OCI-LY1 (cell line): ENCODE results near the gene GRB10.

Experiments
- H2AFZ ChIP-seq: fragments of 200-600 bp; sonication (generic), shearing (Covaris generic); 2 replicates; pipeline ENCODE4 v1.6.0; 2014; ENCODE audit warnings: antibody characterized with exemption, mild to moderate bottlenecking, low read length
- H3F3A ChIP-seq: fragments of 200-600 bp; sonication (generic), shearing (Covaris generic); 2 replicates; pipeline ENCODE4 v1.6.0; 2014; ENCODE audit warnings: mild to moderate bottlenecking, antibody characterized with exemption, low read length, moderate library complexity; ENCODE audit not compliant: insufficient read depth
- H3K27ac ChIP-seq: fragments of 200-600 bp; sonication (generic); 2 replicates; pipeline ENCODE4 v1.5.1; 2014; ENCODE audit warnings: low read length, mixed run types, mild to moderate bottlenecking, low read depth; ENCODE audit not compliant: poor library complexity, severe bottlenecking
- H3K27me3 ChIP-seq: fragments of 200-600 bp; sonication (generic); 2 replicates; pipeline ENCODE4 v1.6.0; 2014; ENCODE audit warnings: antibody characterized with exemption, mild to moderate bottlenecking, low read length, moderate library complexity; ENCODE audit not compliant: insufficient read depth
- H3K36me3 ChIP-seq: fragments of 200-600 bp; sonication (generic); 2 replicates; pipeline ENCODE4 v1.6.1; 2014; ENCODE audit warnings: mild to moderate bottlenecking, antibody characterized with exemption, low read length, moderate library complexity, mixed read lengths; ENCODE audit not compliant: insufficient read depth
- H3K4me1 ChIP-seq: fragments of 200-600 bp; sonication (generic); 2 replicates; pipeline ENCODE4 v1.5.1; 2014; ENCODE audit warnings: mild to moderate bottlenecking, low read length, moderate library complexity; ENCODE audit not compliant: insufficient read depth, severe bottlenecking
- H3K4me2 ChIP-seq: fragments of 200-600 bp; sonication (generic), shearing (Covaris generic); 2 replicates; pipeline ENCODE4 v1.6.1; 2014; ENCODE audit warnings: low read length
- H3K4me3 ChIP-seq: fragments of 200-600 bp; sonication (generic); 2 replicates; pipeline ENCODE4 v1.5.1; 2014; ENCODE audit warnings: low read length, low read depth, mild to moderate bottlenecking, mixed read lengths; ENCODE audit not compliant: poor library complexity, severe bottlenecking
- H3K79me2 ChIP-seq: fragments of 200-600 bp; shearing (Covaris generic); 2 replicates; pipeline ENCODE4 v1.6.1; 2016; ENCODE audit warnings: mixed run types, low read length, mixed read lengths; ENCODE audit not compliant: insufficient read depth
- H3K9ac ChIP-seq: fragments of 200-600 bp; sonication (generic), shearing (Covaris generic); 2 replicates; pipeline ENCODE4 v1.6.1; 2014; ENCODE audit warnings: mild to moderate bottlenecking, low read length, mixed read lengths
- H3K9me2 ChIP-seq: fragments of 200-600 bp; sonication (generic), shearing (Covaris generic); 2 replicates; pipeline ENCODE4 v1.6.1; 2014; ENCODE audit warnings: low read depth, mild to moderate bottlenecking, low read length, mixed read lengths
- H3K9me3 ChIP-seq: fragments of 200-600 bp; shearing (Covaris generic); 2 replicates; pipeline ENCODE4 v1.6.1; 2014; ENCODE audit warnings: low read length, mixed read lengths
- H4K20me1 ChIP-seq: fragments of 200-600 bp; sonication (generic), shearing (Covaris generic); 2 replicates; pipeline ENCODE4 v1.6.0; 2016; ENCODE audit warnings: mild to moderate bottlenecking, low read length; ENCODE audit not compliant: insufficient read depth
- EZH2 ChIP-seq: fragments of 200-600 bp; sonication (generic), shearing (Covaris generic); IDR thresholded peaks from 2 replicates; pipeline ENCODE4 v1.8.0; 2017; ENCODE audit warnings: borderline replicate concordance, mixed run types, mild to moderate bottlenecking, antibody characterized with exemption, low read length, moderate library complexity, mixed read lengths
- TF ChIP-seq, protein P1 (sequence below): fragments of 200-600 bp; sonication (generic), shearing (Covaris generic); IDR thresholded peaks from 2 replicates; pipeline ENCODE4 v1.5.1; 2017; ENCODE audit warnings: mild to moderate bottlenecking, antibody characterized with exemption, low read length, moderate library complexity, mixed read lengths

Gene GRB10

GRCh38 chr7:50724526-50725520, 57.9 kb downstream of the GRB10 start:
- H4K20me1 ChIP-seq, result no peaks in the 10 kb centered on the region
- no peak overlapping the region for H3K4me2 ChIP-seq
- no peak overlapping the region for H3K9ac ChIP-seq
- no peaks in the 10 kb centered on the region for H3K4me1 ChIP-seq
- TF ChIP-seq, protein P1, sequence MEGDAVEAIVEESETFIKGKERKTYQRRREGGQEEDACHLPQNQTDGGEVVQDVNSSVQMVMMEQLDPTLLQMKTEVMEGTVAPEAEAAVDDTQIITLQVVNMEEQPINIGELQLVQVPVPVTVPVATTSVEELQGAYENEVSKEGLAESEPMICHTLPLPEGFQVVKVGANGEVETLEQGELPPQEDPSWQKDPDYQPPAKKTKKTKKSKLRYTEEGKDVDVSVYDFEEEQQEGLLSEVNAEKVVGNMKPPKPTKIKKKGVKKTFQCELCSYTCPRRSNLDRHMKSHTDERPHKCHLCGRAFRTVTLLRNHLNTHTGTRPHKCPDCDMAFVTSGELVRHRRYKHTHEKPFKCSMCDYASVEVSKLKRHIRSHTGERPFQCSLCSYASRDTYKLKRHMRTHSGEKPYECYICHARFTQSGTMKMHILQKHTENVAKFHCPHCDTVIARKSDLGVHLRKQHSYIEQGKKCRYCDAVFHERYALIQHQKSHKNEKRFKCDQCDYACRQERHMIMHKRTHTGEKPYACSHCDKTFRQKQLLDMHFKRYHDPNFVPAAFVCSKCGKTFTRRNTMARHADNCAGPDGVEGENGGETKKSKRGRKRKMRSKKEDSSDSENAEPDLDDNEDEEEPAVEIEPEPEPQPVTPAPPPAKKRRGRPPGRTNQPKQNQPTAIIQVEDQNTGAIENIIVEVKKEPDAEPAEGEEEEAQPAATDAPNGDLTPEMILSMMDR, result no peak
- TF ChIP-seq EZH2, result no peak
- H3K9me3 ChIP-seq, result no peaks in the 10 kb centered on the region
- no peaks in the 10 kb centered on the region for H3K9me2 ChIP-seq
- H3K27ac ChIP-seq, result no peak overlapping the region
- H2AFZ ChIP-seq, result no peak overlapping the region
- H3K79me2 ChIP-seq, result no peaks in the 10 kb centered on the region
- no peaks in the 10 kb centered on the region for H3K36me3 ChIP-seq
- H3F3A ChIP-seq, result no peaks in the 10 kb centered on the region
- H3K27me3 ChIP-seq, result no peaks in the 10 kb centered on the region; the same call in 1 of the 2 replicates
- H3K4me3 ChIP-seq, result no peak overlapping the region

GRCh38 chr7:50723888-50724287, 58.8 kb downstream of the GRB10 start:
- no peak overlapping the region for H3K4me2 ChIP-seq
- TF ChIP-seq, protein P1, result no peak
- no peak for TF ChIP-seq EZH2

GRCh38 chr7:50723173-50723572, 59.5 kb downstream of the GRB10 start:
- Histone ChIP-seq H4K20me1 (no peaks in the 10 kb centered on the region), H3F3A (no peaks in the 10 kb centered on the region), H3K9me2 (no peaks in the 10 kb centered on the region), H3K27me3 (no peaks in the 10 kb centered on the region; the same call in 1 of the 2 replicates), H3K4me1 (no peaks in the 10 kb centered on the region), H3K79me2 (no peaks in the 10 kb centered on the region), H2AFZ (no peak overlapping the region), H3K4me3 (no peak overlapping the region), H3K9me3 (no peaks in the 10 kb centered on the region), H3K9ac (no peak overlapping the region), H3K27ac (no peak overlapping the region), H3K36me3 (no peaks in the 10 kb centered on the region), H3K4me2 (no peak overlapping the region)
- no peak for TF ChIP-seq EZH2
- TF ChIP-seq, protein P1, result no peak

More at GRCh38 chr7:50723888-50724287, 58.8 kb downstream of the GRB10 start:
- Histone ChIP-seq H3K27me3 (no peaks in the 10 kb centered on the region; the same call in 1 of the 2 replicates), H3K9ac (no peak overlapping the region), H3K9me3 (no peaks in the 10 kb centered on the region), H3K4me1 (no peaks in the 10 kb centered on the region), H3K79me2 (no peaks in the 10 kb centered on the region), H4K20me1 (no peaks in the 10 kb centered on the region), H2AFZ (no peak overlapping the region), H3K4me3 (no peak overlapping the region), H3F3A (no peaks in the 10 kb centered on the region), H3K27ac (no peak overlapping the region), H3K9me2 (no peaks in the 10 kb centered on the region), H3K36me3 (no peaks in the 10 kb centered on the region)
